ENCODE results near the gene ALOX5. TPM values are rescaled to one million over a fixed set of nuclear protein-coding genes. Genes with fewer than 3 reads are reported as not detected.
A peak's percentile ranks its signal among the peaks of the same experiment; 100 is the strongest.
"Not testable (repeated sequence)": the region's sequence is repeated elsewhere in the genome, so short reads cannot be mapped to it uniquely, and the experiment has no call there.

The ALOX5 gene
- total RNA-seq, 4 donors from 2014 or later = 12.3 to 46.1 (median 14.7) TPM

DNA sequence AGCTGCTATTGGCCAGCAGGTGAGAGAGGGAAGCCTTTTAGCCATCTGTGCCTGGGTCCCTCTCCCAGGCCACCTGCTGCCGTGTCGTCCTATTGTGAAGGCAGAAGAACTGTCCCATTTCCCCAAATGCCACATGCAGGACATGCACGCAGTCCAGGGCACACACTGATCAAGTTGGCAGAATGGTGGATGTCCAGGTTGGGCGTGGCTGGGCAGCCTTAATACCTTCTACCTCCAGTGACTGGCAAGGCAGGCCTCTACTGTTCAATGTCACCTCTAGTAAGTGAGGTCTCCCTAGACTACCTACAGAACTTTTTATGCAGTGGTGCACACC, 37.6 kb downstream of the ALOX5 start:
- H3K9me3 ChIP-seq = no peaks in the 10 kb centered on the region
- no peaks in the 10 kb centered on the region for H3K36me3 ChIP-seq
- no peak overlapping the region for H3K27ac ChIP-seq
- peaks cover 4% of the 10 kb centered on the region for H3K27me3 ChIP-seq
- no peak for DNase-seq (ENCODE audit: low spot score in 2 of 2)
- H3K4me3 ChIP-seq = no peak overlapping the region
- 100% methylated on average over 2 of the region's 4 CpGs for WGBS
- TF ChIP-seq POLR2AphosphoS5 (IDR thresholded peaks at IDR 0.05) = no peak
- TF ChIP-seq, protein P1, sequence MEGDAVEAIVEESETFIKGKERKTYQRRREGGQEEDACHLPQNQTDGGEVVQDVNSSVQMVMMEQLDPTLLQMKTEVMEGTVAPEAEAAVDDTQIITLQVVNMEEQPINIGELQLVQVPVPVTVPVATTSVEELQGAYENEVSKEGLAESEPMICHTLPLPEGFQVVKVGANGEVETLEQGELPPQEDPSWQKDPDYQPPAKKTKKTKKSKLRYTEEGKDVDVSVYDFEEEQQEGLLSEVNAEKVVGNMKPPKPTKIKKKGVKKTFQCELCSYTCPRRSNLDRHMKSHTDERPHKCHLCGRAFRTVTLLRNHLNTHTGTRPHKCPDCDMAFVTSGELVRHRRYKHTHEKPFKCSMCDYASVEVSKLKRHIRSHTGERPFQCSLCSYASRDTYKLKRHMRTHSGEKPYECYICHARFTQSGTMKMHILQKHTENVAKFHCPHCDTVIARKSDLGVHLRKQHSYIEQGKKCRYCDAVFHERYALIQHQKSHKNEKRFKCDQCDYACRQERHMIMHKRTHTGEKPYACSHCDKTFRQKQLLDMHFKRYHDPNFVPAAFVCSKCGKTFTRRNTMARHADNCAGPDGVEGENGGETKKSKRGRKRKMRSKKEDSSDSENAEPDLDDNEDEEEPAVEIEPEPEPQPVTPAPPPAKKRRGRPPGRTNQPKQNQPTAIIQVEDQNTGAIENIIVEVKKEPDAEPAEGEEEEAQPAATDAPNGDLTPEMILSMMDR (IDR thresholded peaks at IDR 0.05) = no peak
- no peaks in the 10 kb centered on the region for H3K4me1 ChIP-seq

DNA sequence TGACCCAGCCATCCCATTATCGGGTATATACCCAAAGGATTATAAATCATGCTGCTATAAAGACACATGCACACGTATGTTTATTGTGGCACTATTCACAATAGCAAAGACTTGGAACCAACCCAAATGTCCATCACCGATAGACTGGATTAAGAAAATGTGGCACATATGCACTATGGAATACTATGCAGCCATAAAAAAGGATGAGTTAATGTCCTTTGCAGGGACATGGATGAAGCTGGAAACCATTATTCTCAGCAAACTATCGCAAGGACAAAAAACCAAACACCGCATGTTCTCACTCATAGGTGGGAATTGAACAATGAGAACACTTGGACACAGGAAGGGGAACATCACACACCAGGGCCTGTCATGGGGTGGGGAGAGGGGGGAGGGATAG, 41.0 kb downstream of the ALOX5 start:
- H3K4me1 ChIP-seq = peaks cover 20% of the 10 kb centered on the region
- H3K4me3 ChIP-seq; H3K27me3 ChIP-seq; H3K27ac ChIP-seq; H3K36me3 ChIP-seq; H3K9me3 ChIP-seq; DNase-seq (ENCODE audit: low spot score in 2 of 2): not testable (repeated sequence)
- WGBS = 96% methylated on average over 5 of the region's 5 CpGs

DNA sequence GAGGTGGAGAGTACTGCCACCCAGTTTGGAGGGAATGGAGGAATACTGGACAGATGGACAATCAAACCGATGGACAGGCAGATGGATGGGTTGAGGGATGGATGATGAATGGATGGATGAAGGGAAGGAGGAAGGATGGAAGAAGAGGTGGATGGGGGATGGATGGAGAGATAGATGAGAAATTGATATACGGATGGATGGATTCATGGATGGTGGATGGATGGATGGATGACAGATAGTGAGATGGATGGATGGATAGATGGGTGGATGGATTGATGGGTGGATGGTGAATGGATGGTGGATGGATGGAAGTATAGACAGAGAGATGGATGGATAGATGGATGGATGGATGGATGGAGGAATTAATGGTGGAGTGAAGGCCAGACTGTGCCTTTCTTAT, 42.6 kb downstream of the ALOX5 start:
- no peak for DNase-seq (ENCODE audit: low spot score in 2 of 2)
- Histone ChIP-seq H3K36me3 (no peaks in the 10 kb centered on the region), H3K4me1 (peaks cover 35% of the 10 kb centered on the region), H3K9me3 (no peaks in the 10 kb centered on the region), H3K4me3 (no peak overlapping the region), H3K27me3 (peaks cover 5% of the 10 kb centered on the region), H3K27ac (no peak overlapping the region)
- no peak for TF ChIP-seq POLR2AphosphoS5 (IDR thresholded peaks at IDR 0.05)
- 99% methylated on average over 2 of the region's 2 CpGs for WGBS

DNA sequence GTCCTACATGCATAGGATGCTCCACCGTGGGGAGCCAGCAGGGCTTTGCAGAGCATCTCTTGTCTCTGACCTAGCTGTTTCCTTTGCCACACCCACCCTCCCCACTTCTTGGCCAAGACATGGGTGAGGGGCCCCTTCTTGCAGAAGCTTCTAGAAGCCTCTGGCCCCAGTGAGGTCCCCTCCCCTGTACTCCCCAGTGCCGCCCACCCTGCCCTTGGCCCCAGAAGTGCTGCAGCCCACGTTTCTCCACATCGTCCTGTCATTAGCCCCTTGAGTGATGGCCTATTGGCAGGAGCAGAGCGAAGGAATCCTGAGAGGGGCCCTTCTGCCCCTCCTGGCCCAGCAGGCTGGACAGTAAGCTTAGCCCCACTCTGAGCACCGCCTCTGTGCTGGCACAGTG, 43.7 kb downstream of the ALOX5 start:
- no peak for TF ChIP-seq EP300 (IDR thresholded peaks at IDR 0.05)
- TF ChIP-seq, protein P1 (IDR thresholded peaks at IDR 0.05) = no peak
- no peak for TF ChIP-seq POLR2A (IDR thresholded peaks at IDR 0.05)
- TF ChIP-seq POLR2AphosphoS5 (IDR thresholded peaks at IDR 0.05) = no peak
- no peaks in the 10 kb centered on the region for H3K36me3 ChIP-seq
- H3K27me3 ChIP-seq = peaks cover 5% of the 10 kb centered on the region
- H3K4me3 ChIP-seq = no peak overlapping the region
- H3K9me3 ChIP-seq = no peaks in the 10 kb centered on the region
- peaks cover 35% of the 10 kb centered on the region for H3K4me1 ChIP-seq
- no peak for DNase-seq (ENCODE audit: low spot score in 2 of 2)
- H3K27ac ChIP-seq = no peak overlapping the region
- 69% methylated on average over 5 of the region's 6 CpGs for WGBS

DNA sequence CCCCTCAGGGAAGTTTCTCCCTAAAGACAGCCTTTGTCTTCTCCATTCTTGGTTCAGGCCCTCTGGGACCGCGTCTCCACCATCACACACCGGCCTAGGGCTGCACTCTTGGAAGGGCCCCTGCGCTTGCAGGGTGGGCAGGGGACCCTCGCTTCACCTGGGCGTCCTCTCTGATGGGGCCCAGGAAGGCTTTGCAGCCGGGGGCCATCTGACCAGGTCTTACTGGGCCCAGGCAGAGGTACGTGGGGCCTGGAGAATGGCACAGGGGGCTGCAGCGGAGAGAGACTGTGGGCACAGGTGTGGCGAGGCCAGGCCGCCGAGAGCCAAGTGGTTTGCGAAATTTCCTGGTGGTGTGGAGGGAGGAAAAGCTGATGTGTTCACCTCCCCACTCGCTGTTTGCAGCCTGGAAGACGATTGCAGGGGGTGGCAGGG, 44.4 kb downstream of the ALOX5 start:
- H3K27ac ChIP-seq = peak overlapping the region; percentile 89

DNA sequence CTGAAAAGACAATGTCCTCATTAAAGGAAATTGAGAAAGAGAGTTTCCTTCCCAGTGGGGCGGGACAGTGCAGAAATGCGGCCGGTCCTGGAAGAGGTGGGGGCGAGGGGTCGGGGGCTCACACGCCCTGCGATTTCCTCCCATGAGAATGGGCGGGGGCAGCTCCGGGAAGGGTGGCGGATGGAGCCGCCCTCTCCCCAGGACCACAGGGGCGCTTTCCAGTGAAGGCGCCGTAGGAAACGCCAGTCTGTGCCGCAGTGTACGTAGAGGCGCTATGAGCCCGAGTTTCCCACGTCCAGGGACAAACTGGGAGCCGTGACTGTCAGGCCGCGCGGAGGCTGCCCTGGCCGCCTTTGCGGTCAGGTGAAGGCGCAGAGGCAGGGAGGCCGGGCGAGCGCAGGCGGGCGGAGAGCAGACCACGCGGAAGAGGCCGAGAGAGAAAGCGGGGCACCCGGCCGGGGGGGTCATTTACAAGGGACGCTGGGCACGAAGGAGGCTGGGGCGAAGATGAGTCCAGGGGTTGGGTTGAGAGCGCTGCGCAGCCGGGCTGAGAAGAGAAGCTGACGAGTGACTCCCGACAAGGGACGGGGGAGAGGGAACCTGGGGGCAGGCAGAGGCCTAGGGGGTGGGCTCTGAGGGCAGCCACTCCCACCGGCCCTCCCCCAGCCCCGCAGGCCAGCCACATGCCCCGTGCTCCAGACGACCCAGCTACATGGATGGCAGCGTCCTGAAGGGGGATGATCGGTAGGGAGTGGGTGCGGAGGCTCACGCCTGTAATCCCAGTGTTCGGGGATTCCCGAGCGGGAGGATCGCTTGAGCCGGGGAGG, 45.0 kb downstream of the ALOX5 start:
- Histone ChIP-seq H3K4me3 (peak overlapping the region; percentile 62), H3K27ac (peak overlapping the region; percentile 89), H3K27me3 (peaks cover 5% of the 10 kb centered on the region), H3K9me3 (no peaks in the 10 kb centered on the region), H3K36me3 (no peaks in the 10 kb centered on the region), H3K4me1 (peaks cover 35% of the 10 kb centered on the region)
- TF ChIP-seq POLR2AphosphoS5 (IDR thresholded peaks at IDR 0.05) = no peak
- TF ChIP-seq EP300 (IDR thresholded peaks at IDR 0.05) = no peak
- TF ChIP-seq POLR2A (IDR thresholded peaks at IDR 0.05) = peak in 1 of 2 donors; percentile 17
- no peak for DNase-seq (ENCODE audit: low spot score in 2 of 2)
- WGBS = 3% methylated on average over 32 of the region's 60 CpGs

More for the DNA sequence above, 44.4 kb downstream of the ALOX5 start:
- DNase-seq (ENCODE audit: low spot score in 2 of 2) = no peak
- no peak for TF ChIP-seq EP300 (IDR thresholded peaks at IDR 0.05)
- TF ChIP-seq POLR2AphosphoS5 (IDR thresholded peaks at IDR 0.05) = no peak
- no peak for TF ChIP-seq POLR2A (IDR thresholded peaks at IDR 0.05)
- TF ChIP-seq, protein P1 (IDR thresholded peaks at IDR 0.05) = no peak
- H3K27me3 ChIP-seq = peaks cover 5% of the 10 kb centered on the region
- H3K4me3 ChIP-seq = peak overlapping the region; percentile 62
- WGBS = 63% methylated on average over 15 of the region's 15 CpGs
- H3K9me3 ChIP-seq = no peaks in the 10 kb centered on the region
- H3K4me1 ChIP-seq = peaks cover 35% of the 10 kb centered on the region
- H3K36me3 ChIP-seq = no peaks in the 10 kb centered on the region

DNA sequence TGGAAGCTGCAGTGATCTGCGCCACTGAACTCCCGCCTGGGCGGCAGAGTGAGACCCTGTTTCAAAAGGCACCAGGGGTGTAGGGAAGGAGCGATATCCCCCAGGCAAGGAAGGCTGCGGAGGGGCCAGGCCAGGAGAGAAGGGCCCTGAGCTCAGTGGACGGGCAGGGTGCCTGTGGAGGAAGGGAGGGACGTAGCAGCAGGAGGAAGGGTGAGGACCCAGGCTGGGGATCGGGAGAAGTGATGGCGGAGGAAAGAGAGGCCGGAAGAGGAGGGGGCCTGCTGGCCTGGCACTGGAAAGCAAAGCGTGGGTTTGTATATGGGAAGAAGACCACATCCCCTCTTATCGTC, 45.6 kb downstream of the ALOX5 start:
- Histone ChIP-seq H3K27ac (peak overlapping the region; percentile 89), H3K27me3 (peaks cover 5% of the 10 kb centered on the region), H3K36me3 (no peaks in the 10 kb centered on the region), H3K4me1 (peaks cover 35% of the 10 kb centered on the region), H3K9me3 (no peaks in the 10 kb centered on the region), H3K4me3 (peak overlapping the region; percentile 62)
- no peak for TF ChIP-seq POLR2A (IDR thresholded peaks at IDR 0.05)
- no peak for TF ChIP-seq EP300 (IDR thresholded peaks at IDR 0.05)
- TF ChIP-seq, protein P1 (IDR thresholded peaks at IDR 0.05) = no peak
- no peak for TF ChIP-seq POLR2AphosphoS5 (IDR thresholded peaks at IDR 0.05)
- WGBS = 18% methylated on average over 12 of the region's 12 CpGs
- no peak for DNase-seq (ENCODE audit: low spot score in 2 of 2)

All from suprapubic skin (tissue), 4 donors.